NT2/D1 (cell line): ENCODE measurements around the gene ZMYND10.

Experiments
- SUZ12 ChIP-seq: IDR thresholded peaks from 2 replicates; pipeline ENCODE4 v1.6.1; 2011; ENCODE audit not compliant: insufficient read length, insufficient read depth; ENCODE audit errors: extremely low read depth
- YY1 ChIP-seq: IDR thresholded peaks from 2 replicates; pipeline ENCODE4 v1.6.1; 2011; ENCODE audit not compliant: insufficient read length, insufficient read depth
- ZNF274 ChIP-seq: IDR thresholded peaks from 2 replicates; pipeline ENCODE4 v1.6.1; 2011; ENCODE audit warnings: mild to moderate bottlenecking, low read depth, low read length

- TF ChIP-seq YY1 (peak; percentile 69), SUZ12 (no peak), ZNF274 (no peak)
These were observed 53.1 kb downstream of the ZMYND10 start, which contains the start of gene IFRD2 for GRCh38 chr3:50292159-50293078.
